SH-SY5Y (cell line): Measurements from ENCODE around the gene TEPSIN.

Source experiments
- GATA2 ChIP-seq: IDR thresholded peaks from 2 replicates; pipeline ENCODE4 v1.6.1; 2011; ENCODE audit warnings: mild to moderate bottlenecking, low read depth, low read length
- GATA3 ChIP-seq: IDR thresholded peaks from 2 replicates; pipeline ENCODE4 v1.6.1; 2011; ENCODE audit warnings: low read depth, mild to moderate bottlenecking, low read length, moderate library complexity

- TF ChIP-seq GATA3: no peak
- TF ChIP-seq GATA2: no peak
These were observed 28.7 kb upstream of the TEPSIN start for GRCh38 chr17:81267390-81268067.
